H9 (cell line): Measurements from ENCODE around the gene ANO2. TPM values are rescaled to one million over a fixed set of nuclear protein-coding genes. Genes with fewer than 3 reads are reported as not detected.

Experiments
- DNase-seq: peaks from one replicate; pipeline ENCODE4 v3.0.0-alpha.2; 2017
- H2AFZ ChIP-seq: one replicate; pipeline ENCODE4 v1.6.1; 2013; ENCODE audit warnings: mild to moderate bottlenecking, low read length, control low read depth, moderate library complexity
- H2AK5ac ChIP-seq: 2 replicates; pipeline ENCODE4 v1.6.1; 2013; ENCODE audit warnings: low read length, control low read depth, mixed read lengths; ENCODE audit not compliant: insufficient read length
- H2BK120ac ChIP-seq: one replicate; pipeline ENCODE4 v1.6.1; 2013; ENCODE audit warnings: low read depth, mild to moderate bottlenecking, low read length, control low read depth, inconsistent platforms; ENCODE audit not compliant: poor library complexity, severe bottlenecking
- H2BK12ac ChIP-seq: 2 replicates; pipeline ENCODE4 v1.6.1; 2013; ENCODE audit warnings: low read length, control low read depth, mixed read lengths, low read depth; ENCODE audit not compliant: insufficient read length
- H2BK15ac ChIP-seq: 2 replicates; pipeline ENCODE4 v1.6.1; 2013; ENCODE audit warnings: low read depth, low read length, control low read depth
- H2BK20ac ChIP-seq: one replicate; pipeline ENCODE4 v1.6.1; 2013; ENCODE audit warnings: low read depth, mild to moderate bottlenecking, low read length, control low read depth, inconsistent platforms; ENCODE audit not compliant: poor library complexity, severe bottlenecking
- H2BK5ac ChIP-seq: 2 replicates; pipeline ENCODE4 v1.6.1; 2013; ENCODE audit warnings: low read length, control low read depth, mixed read lengths; ENCODE audit not compliant: insufficient read length
- H3K14ac ChIP-seq: 2 replicates; pipeline ENCODE4 v1.6.1; 2013; ENCODE audit warnings: low read length, control low read depth; ENCODE audit not compliant: insufficient read depth
- H3K18ac ChIP-seq: 2 replicates; pipeline ENCODE4 v1.6.1; 2013; ENCODE audit warnings: low read depth, mild to moderate bottlenecking, mixed read lengths, low read length, control low read depth; ENCODE audit not compliant: insufficient read length
- H3K23ac ChIP-seq: 2 replicates; pipeline ENCODE4 v1.6.1; 2013; ENCODE audit warnings: low read length, control low read depth, mixed read lengths, low read depth; ENCODE audit not compliant: insufficient read length
- H3K23me2 ChIP-seq: 2 replicates; pipeline ENCODE4 v1.6.1; 2013; ENCODE audit warnings: low read depth, mild to moderate bottlenecking, mixed read lengths, low read length, control low read depth; ENCODE audit not compliant: insufficient read length, poor library complexity, severe bottlenecking
- H3K27ac ChIP-seq: 2 replicates; pipeline ENCODE4 v1.5.1; 2013; ENCODE audit warnings: low read length, control low read depth, mixed read lengths, low read depth; ENCODE audit not compliant: insufficient read length
- H3K27me3 ChIP-seq: 2 replicates; pipeline ENCODE4 v1.6.1; 2013; ENCODE audit warnings: low read length, control low read depth, inconsistent platforms; ENCODE audit not compliant: insufficient read depth
- H3K4ac ChIP-seq: 2 replicates; pipeline ENCODE4 v1.6.1; 2013; ENCODE audit warnings: low read depth, mild to moderate bottlenecking, control low read depth, inconsistent platforms, low read length, moderate library complexity
- H3K4me1 ChIP-seq: 2 replicates; pipeline ENCODE4 v1.6.1; 2013; ENCODE audit warnings: low read length, control low read depth, inconsistent platforms; ENCODE audit not compliant: insufficient read depth
- H3K4me2 ChIP-seq: 2 replicates; pipeline ENCODE4 v1.6.1; 2013; ENCODE audit warnings: low read length, control low read depth, mixed read lengths; ENCODE audit not compliant: insufficient read length, insufficient read depth
- H3K56ac ChIP-seq: 2 replicates; pipeline ENCODE4 v1.6.1; 2013; ENCODE audit warnings: low read depth, mild to moderate bottlenecking, mixed read lengths, low read length, control low read depth; ENCODE audit not compliant: insufficient read length
- H3K79me1 ChIP-seq: 2 replicates; pipeline ENCODE4 v1.6.1; 2013; ENCODE audit warnings: low read depth, mild to moderate bottlenecking, moderate library complexity, low read length, control low read depth, inconsistent platforms; ENCODE audit not compliant: insufficient read depth, poor library complexity, severe bottlenecking
- H3K79me2 ChIP-seq: 2 replicates; pipeline ENCODE4 v1.6.1; 2013; ENCODE audit warnings: low read length, control low read depth, inconsistent platforms; ENCODE audit not compliant: insufficient read depth
- H3K9ac ChIP-seq: 2 replicates; pipeline ENCODE4 v1.6.1; 2013; ENCODE audit warnings: low read length, control low read depth, mixed read lengths; ENCODE audit not compliant: insufficient read length; ENCODE audit errors: extremely low read depth
- H3K9me3 ChIP-seq: one replicate; pipeline ENCODE4 v1.6.1; 2013; ENCODE audit warnings: low read depth, low read length, inconsistent platforms; ENCODE audit not compliant: control insufficient read depth
- H3T11ph ChIP-seq: one replicate; pipeline ENCODE4 v1.6.1; 2013; ENCODE audit warnings: mild to moderate bottlenecking, low read length, control low read depth, inconsistent platforms
- H4K20me1 ChIP-seq: one replicate; pipeline ENCODE4 v1.6.1; 2013; ENCODE audit not compliant: control insufficient read depth, insufficient read length, insufficient read depth
- H4K5ac ChIP-seq: 2 replicates; pipeline ENCODE4 v1.6.1; 2013; ENCODE audit warnings: low read depth, mild to moderate bottlenecking, mixed read lengths, low read length, control low read depth; ENCODE audit not compliant: insufficient read length
- H4K8ac ChIP-seq: replicated peaks from 2 replicates; pipeline ENCODE4 v1.6.1; 2013; ENCODE audit warnings: low read length, control low read depth, mixed read lengths, low read depth; ENCODE audit not compliant: insufficient read length
- H4K91ac ChIP-seq: 2 replicates; pipeline ENCODE4 v1.6.1; 2013; ENCODE audit warnings: low read depth, mild to moderate bottlenecking, moderate library complexity, mixed read lengths, low read length, control low read depth; ENCODE audit not compliant: insufficient read length
- H3K27ac Mint-ChIP-seq, 3 experiments: 2 replicates in 2 of 3; 3 replicates in 1 of 3; pipeline ENCODE4 v1.8.0; 2020 to 2021; ENCODE audit warnings: mixed read lengths in 3 of 3, mild to moderate bottlenecking in 1 of 3, moderate library complexity in 1 of 3
- H3K27me3 Mint-ChIP-seq: 2 replicates; pipeline ENCODE4 v1.8.0; 2021; ENCODE audit warnings: low read depth, mild to moderate bottlenecking, moderate library complexity, mixed read lengths
- H3K36me3 Mint-ChIP-seq, 3 experiments: 2 replicates in 2 of 3; 3 replicates in 1 of 3; pipeline ENCODE4 v1.8.0; 2020 to 2021; ENCODE audit warnings: low read depth in 3 of 3, mixed read lengths in 3 of 3; ENCODE audit not compliant: insufficient read depth in 1 of 3
- H3K4me1 Mint-ChIP-seq, 2 experiments: 2 replicates each; pipeline ENCODE4 v1.8.0; 2020; ENCODE audit warnings: mixed read lengths in 2 of 2
- H3K4me3 Mint-ChIP-seq, 2 experiments: 2 replicates in 1 of 2; 3 replicates in 1 of 2; pipeline ENCODE4 v1.8.0; 2020 to 2021; ENCODE audit warnings: mild to moderate bottlenecking in 2 of 2, mixed read lengths in 2 of 2, moderate library complexity in 1 of 2
- H3K9me3 Mint-ChIP-seq, 2 experiments: 2 replicates in 1 of 2; 3 replicates in 1 of 2; pipeline ENCODE4 v1.8.0; 2020; ENCODE audit warnings: mild to moderate bottlenecking in 2 of 2, mixed read lengths in 2 of 2, moderate library complexity in 1 of 2
- WGBS: extraction: QIAGEN DNeasy Blood & Tissue Kit; methylation state at CpG from one replicate; pipeline ENCODE4 v1.1.7; 2013; ENCODE audit warnings: missing lambda C conversion rate, low lambda C conversion rate, mixed read lengths; ENCODE audit not compliant: insufficient read length; ENCODE audit errors: extremely low coverage; 5-methylcytosine and 5-hydroxymethylcytosine counted together
- total RNA-seq: library from RNA; stranded (reverse); gene quantifications from 2 replicates; pipeline ENCODE4 v1.2.1, GENCODE V29; 2021
- TF ChIP-seq, protein P1 (sequence below): fragments of 200-600 bp; sonication (generic); conservative IDR thresholded peaks from 3 replicates; pipeline ENCODE4 v1.8.0; 2021; ENCODE audit warnings: antibody characterized with exemption, mild to moderate bottlenecking

The ANO2 gene
- total RNA-seq, 1 experiment from 2014 or later, result 3.8 TPM

DNA sequence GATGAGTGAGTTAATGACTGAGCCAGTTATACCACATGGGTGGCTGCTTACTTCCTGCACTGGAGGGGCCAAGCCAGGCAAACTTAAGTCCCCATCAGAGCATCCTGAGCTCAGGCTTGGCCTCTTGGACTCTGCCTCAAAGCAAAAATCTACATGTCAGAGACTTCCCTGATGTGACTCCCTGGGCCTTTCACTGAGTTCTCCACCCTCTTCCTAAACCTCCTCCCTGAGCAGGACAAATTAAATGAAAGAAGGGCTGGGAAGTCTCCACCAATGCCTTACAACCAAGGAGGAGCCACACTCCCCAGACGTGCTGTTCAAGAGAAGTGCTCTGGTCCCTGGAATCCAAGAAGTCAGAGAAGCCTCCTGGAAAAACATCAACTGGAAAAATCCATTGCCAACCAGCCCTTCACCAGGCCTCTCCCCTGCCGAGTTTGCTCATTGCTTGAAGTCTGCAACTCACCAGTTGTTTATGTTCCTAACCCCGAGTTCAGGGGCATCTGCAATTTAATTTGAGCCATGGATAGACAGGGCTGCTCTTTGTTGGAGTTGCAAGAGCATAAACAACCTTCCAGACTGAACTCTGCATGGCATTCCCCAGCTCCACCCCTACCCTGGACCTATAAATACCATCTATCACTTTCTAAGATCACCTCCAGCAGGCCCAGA lies 160.5 kb downstream of the ANO2 start:
- H3K9me3 Mint-ChIP-seq, result no peaks in the 10 kb centered on the region; a peak in 1 of 5 replicates
- H2BK5ac ChIP-seq, result no peak overlapping the region
- no CpG with 5 or more reads among the region's 3 CpGs for WGBS
- no peak overlapping the region for H2BK12ac ChIP-seq
- no peak overlapping the region for H3K14ac ChIP-seq
- no peaks in the 10 kb centered on the region for H4K20me1 ChIP-seq
- TF ChIP-seq, protein P1, sequence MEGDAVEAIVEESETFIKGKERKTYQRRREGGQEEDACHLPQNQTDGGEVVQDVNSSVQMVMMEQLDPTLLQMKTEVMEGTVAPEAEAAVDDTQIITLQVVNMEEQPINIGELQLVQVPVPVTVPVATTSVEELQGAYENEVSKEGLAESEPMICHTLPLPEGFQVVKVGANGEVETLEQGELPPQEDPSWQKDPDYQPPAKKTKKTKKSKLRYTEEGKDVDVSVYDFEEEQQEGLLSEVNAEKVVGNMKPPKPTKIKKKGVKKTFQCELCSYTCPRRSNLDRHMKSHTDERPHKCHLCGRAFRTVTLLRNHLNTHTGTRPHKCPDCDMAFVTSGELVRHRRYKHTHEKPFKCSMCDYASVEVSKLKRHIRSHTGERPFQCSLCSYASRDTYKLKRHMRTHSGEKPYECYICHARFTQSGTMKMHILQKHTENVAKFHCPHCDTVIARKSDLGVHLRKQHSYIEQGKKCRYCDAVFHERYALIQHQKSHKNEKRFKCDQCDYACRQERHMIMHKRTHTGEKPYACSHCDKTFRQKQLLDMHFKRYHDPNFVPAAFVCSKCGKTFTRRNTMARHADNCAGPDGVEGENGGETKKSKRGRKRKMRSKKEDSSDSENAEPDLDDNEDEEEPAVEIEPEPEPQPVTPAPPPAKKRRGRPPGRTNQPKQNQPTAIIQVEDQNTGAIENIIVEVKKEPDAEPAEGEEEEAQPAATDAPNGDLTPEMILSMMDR, result no peak
- no peak overlapping the region for H3K4me2 ChIP-seq
- H3K27ac ChIP-seq, result no peak overlapping the region
- no peaks in the 10 kb centered on the region for H3K9me3 ChIP-seq
- H2AK5ac ChIP-seq, result no peak overlapping the region
- no peak overlapping the region for H3K9ac ChIP-seq
- H3K23me2 ChIP-seq, result no peaks in the 10 kb centered on the region
- H3K4me3 Mint-ChIP-seq, result no peak overlapping the region
- DNase-seq, result peak; percentile 15
- H3K79me1 ChIP-seq, result no peaks in the 10 kb centered on the region
- H4K5ac ChIP-seq, result no peak overlapping the region
- no peak overlapping the region for H2BK20ac ChIP-seq
- H3K27me3 Mint-ChIP-seq, result peaks cover 2% of the 10 kb centered on the region; the same call in 1 of the 2 replicates
- H4K91ac ChIP-seq, result no peak overlapping the region
- no peak overlapping the region for H4K8ac ChIP-seq
- H2BK120ac ChIP-seq, result no peak overlapping the region
- H3K56ac ChIP-seq, result no peak overlapping the region
- no peak overlapping the region; a peak in 1 of 7 replicates for H3K27ac Mint-ChIP-seq
- H3K36me3 Mint-ChIP-seq, result no peaks in the 10 kb centered on the region
- no peak overlapping the region for H3T11ph ChIP-seq
- H3K4ac ChIP-seq, result no peak overlapping the region
- H3K79me2 ChIP-seq, result no peaks in the 10 kb centered on the region
- no peak overlapping the region for H2AFZ ChIP-seq
- H3K23ac ChIP-seq, result no peak overlapping the region
- H3K4me1 Mint-ChIP-seq, result no peaks in the 10 kb centered on the region
- no peaks in the 10 kb centered on the region for H3K27me3 ChIP-seq
- H2BK15ac ChIP-seq, result no peak overlapping the region
- no peak overlapping the region for H3K18ac ChIP-seq
- no peaks in the 10 kb centered on the region for H3K4me1 ChIP-seq
